Ishikawa (cell line): ENCODE results near the gene IL1RAPL1.

Experiments used
- CREB1 ChIP-seq: IDR thresholded peaks from 2 replicates; pipeline ENCODE4 v1.6.1; 2012; ENCODE audit warnings: low read depth
- EGR1 ChIP-seq: IDR thresholded peaks from 2 replicates; pipeline ENCODE4 v1.6.1; 2012
- EP300 ChIP-seq: IDR thresholded peaks from 2 replicates; pipeline ENCODE4 v1.6.1; 2012; ENCODE audit warnings: borderline replicate concordance
- TEAD4 ChIP-seq: IDR thresholded peaks from 2 replicates; pipeline ENCODE4 v1.6.1; 2012
- YY1 ChIP-seq: IDR thresholded peaks from 2 replicates; pipeline ENCODE4 v1.6.1; 2012; ENCODE audit warnings: low read depth

GRCh38 chrX:29066516-29066915 is 479.3 kb downstream of the IL1RAPL1 start:
- TF ChIP-seq YY1 = no peak
- no peak for TF ChIP-seq TEAD4
- TF ChIP-seq EGR1 = no peak
- no peak for TF ChIP-seq CREB1
- no peak for TF ChIP-seq EP300
